HG03139 (cell line): ENCODE results near the gene SERINC1.

Experiments used
- ATAC-seq: cut with Tn5 transposase; IDR thresholded peaks from one replicate; pipeline ENCODE4 v1.9.1; 2021; ENCODE audit not compliant: unreplicated experiment

The SERINC1 gene

GRCh38 chr6:122394016-122394415 lies 77.6 kb downstream of the SERINC1 start:
- ATAC-seq: no peak

DNA sequence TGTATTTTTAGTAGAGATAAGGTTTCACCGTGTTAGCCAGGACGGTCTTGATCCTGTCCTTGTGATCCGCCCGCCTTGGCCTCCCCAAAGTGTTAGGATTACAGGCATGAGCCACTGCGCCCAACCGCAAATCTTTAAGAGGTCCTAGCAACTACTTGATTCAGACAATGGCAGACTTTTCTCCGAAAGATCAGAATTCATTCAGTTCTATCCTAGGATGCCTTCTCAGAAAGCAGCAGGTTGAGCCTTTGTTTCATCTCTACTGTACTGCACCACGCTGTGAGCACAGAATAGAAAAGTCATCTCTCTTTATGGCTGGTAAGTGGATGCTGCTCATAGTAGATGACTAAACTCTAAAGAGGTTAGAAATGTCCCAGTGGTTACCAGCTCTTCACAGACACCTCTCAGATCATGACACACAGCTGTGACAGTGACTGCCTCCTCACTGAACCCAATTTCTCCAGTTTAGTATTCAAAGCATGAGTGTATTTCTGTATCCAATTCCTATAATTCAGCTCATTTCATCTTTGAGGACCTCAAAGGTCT lies 78.2 kb downstream of the SERINC1 start:
- no peak for ATAC-seq
